Mesendoderm (in vitro differentiated cells): ENCODE results near the gene KLC1.

Experiments
- DNase-seq: peaks from one replicate; pipeline ENCODE4 v3.0.0; 2013
- H2AK5ac ChIP-seq: 2 replicates; pipeline ENCODE4 v1.6.1; 2013; ENCODE audit warnings: low read length, inconsistent platforms
- H2BK120ac ChIP-seq: 2 replicates; pipeline ENCODE4 v1.6.1; 2013; ENCODE audit warnings: low read depth, mild to moderate bottlenecking, low read length, moderate library complexity, mixed read lengths
- H2BK15ac ChIP-seq: replicated peaks from 2 replicates; pipeline ENCODE4 v1.6.1; 2013; ENCODE audit warnings: low read depth, mild to moderate bottlenecking, moderate library complexity
- H2BK5ac ChIP-seq: 2 replicates; pipeline ENCODE4 v1.6.1; 2013; ENCODE audit warnings: low read length, inconsistent platforms
- H3K18ac ChIP-seq: 2 replicates; pipeline ENCODE4 v1.6.1; 2013; ENCODE audit warnings: mild to moderate bottlenecking, low read length, mixed read lengths
- H3K23ac ChIP-seq: one replicate; pipeline ENCODE4 v1.6.1; 2013; ENCODE audit warnings: low read length
- H3K27ac ChIP-seq: 2 replicates; pipeline ENCODE4 v1.5.1; 2013; ENCODE audit warnings: low read depth, mild to moderate bottlenecking, inconsistent platforms, low read length, moderate library complexity
- H3K27me3 ChIP-seq: 2 replicates; pipeline ENCODE4 v1.6.1; 2013; ENCODE audit warnings: low read length, control low read depth, mild to moderate bottlenecking, inconsistent platforms; ENCODE audit not compliant: insufficient read depth, poor library complexity
- H3K36me3 ChIP-seq: 2 replicates; pipeline ENCODE4 v1.6.1; 2013; ENCODE audit warnings: low read length, inconsistent platforms; ENCODE audit not compliant: control insufficient read depth, insufficient read depth
- H3K4ac ChIP-seq: one replicate; pipeline ENCODE4 v1.6.1; 2013; ENCODE audit warnings: low read depth, mild to moderate bottlenecking, low read length, moderate library complexity
- H3K4me1 ChIP-seq: 2 replicates; pipeline ENCODE4 v1.6.1; 2013; ENCODE audit warnings: low read depth, low read length, inconsistent platforms; ENCODE audit not compliant: control insufficient read depth
- H3K4me2 ChIP-seq: 2 replicates; pipeline ENCODE4 v1.6.1; 2013; ENCODE audit warnings: low read length
- H3K4me3 ChIP-seq: 2 replicates; pipeline ENCODE4 v1.5.1; 2013; ENCODE audit warnings: mild to moderate bottlenecking, low read length
- H3K56ac ChIP-seq: one replicate; pipeline ENCODE4 v1.6.1; 2013; ENCODE audit warnings: low read length
- H3K79me1 ChIP-seq: 2 replicates; pipeline ENCODE4 v1.6.1; 2013; ENCODE audit warnings: low read length, inconsistent platforms
- H3K79me2 ChIP-seq: 2 replicates; pipeline ENCODE4 v1.6.1; 2013; ENCODE audit warnings: mild to moderate bottlenecking, low read length; ENCODE audit not compliant: control insufficient read depth, insufficient read depth
- H3K9ac ChIP-seq: 2 replicates; pipeline ENCODE4 v1.6.1; 2013; ENCODE audit warnings: low read length, inconsistent platforms
- H4K5ac ChIP-seq: one replicate; pipeline ENCODE4 v1.6.1; 2013; ENCODE audit warnings: low read length
- H4K8ac ChIP-seq: one replicate; pipeline ENCODE4 v1.6.1; 2013; ENCODE audit warnings: low read depth, mild to moderate bottlenecking, control low read depth, low read length, moderate library complexity
- WGBS: extraction: QIAGEN DNeasy Blood & Tissue Kit; methylation state at CpG from one replicate; pipeline ENCODE4 v1.1.7; 2013; ENCODE audit warnings: low lambda C conversion rate, missing lambda C conversion rate; ENCODE audit not compliant: insufficient coverage; ENCODE audit errors: extremely low coverage; 5-methylcytosine and 5-hydroxymethylcytosine counted together

The KLC1 gene

DNA sequence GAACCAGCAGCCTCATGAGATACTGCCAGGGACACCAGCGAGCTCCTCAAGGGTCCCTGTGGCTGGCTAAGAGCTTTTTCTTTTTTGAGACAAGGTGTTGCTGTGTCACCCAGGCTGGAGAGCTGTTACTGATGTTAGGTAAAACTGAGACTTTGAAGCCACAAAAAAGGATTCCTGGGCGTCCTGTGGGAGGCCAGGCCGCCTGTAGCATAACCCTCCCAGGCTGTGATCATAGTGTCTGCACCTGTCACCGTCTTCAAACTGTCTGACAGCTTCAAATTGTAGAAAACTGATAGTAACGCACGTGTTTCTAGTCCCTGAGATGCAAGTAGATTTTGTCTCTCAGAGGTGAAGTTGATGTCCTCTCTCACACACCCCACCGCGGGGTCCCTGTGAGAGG is 90.7 kb downstream of the KLC1 start:
- Histone ChIP-seq H2BK15ac (no peak overlapping the region), H3K9ac (no peak overlapping the region), H3K4me2 (no peak overlapping the region), H2BK5ac (no peak overlapping the region), H3K4me1 (no peaks in the 10 kb centered on the region), H3K27me3 (no peaks in the 10 kb centered on the region), H3K79me2 (peaks cover 28% of the 10 kb centered on the region), H3K79me1 (peaks cover 25% of the 10 kb centered on the region), H3K4ac (no peak overlapping the region), H3K36me3 (no peaks in the 10 kb centered on the region), H3K18ac (no peak overlapping the region), H4K8ac (no peak overlapping the region), H3K27ac (no peak overlapping the region), H2BK120ac (no peak overlapping the region), H2AK5ac (no peak overlapping the region), H3K23ac (no peak overlapping the region), H4K5ac (no peak overlapping the region), H3K4me3 (no peak overlapping the region), H3K56ac (no peak overlapping the region)
- WGBS: no CpG with 5 or more reads among the region's 8 CpGs
- DNase-seq: no peak

- no CpG with 5 or more reads among the region's 26 CpGs for WGBS
Observed at GRCh38 chr14:103721334-103722120, 92.5 kb downstream of the KLC1 start.

GRCh38 chr14:103723748-103724081 is 94.7 kb downstream of the KLC1 start:
- Histone ChIP-seq H3K27me3 (no peaks in the 10 kb centered on the region), H3K56ac (no peak overlapping the region), H3K4ac (no peak overlapping the region), H2BK120ac (no peak overlapping the region), H3K4me3 (no peak overlapping the region), H2BK15ac (no peak overlapping the region), H3K27ac (no peak overlapping the region), H4K8ac (no peak overlapping the region), H3K23ac (no peak overlapping the region), H2BK5ac (no peak overlapping the region), H3K79me1 (peaks cover 19% of the 10 kb centered on the region), H2AK5ac (no peak overlapping the region), H4K5ac (no peak overlapping the region), H3K36me3 (no peaks in the 10 kb centered on the region), H3K9ac (no peak overlapping the region), H3K18ac (no peak overlapping the region), H3K79me2 (peaks cover 11% of the 10 kb centered on the region), H3K4me2 (no peak overlapping the region), H3K4me1 (no peaks in the 10 kb centered on the region)
- no peak for DNase-seq
- no CpG with 5 or more reads among the region's 7 CpGs for WGBS

More at GRCh38 chr14:103721334-103722120, 92.5 kb downstream of the KLC1 start:
- peaks cover 29% of the 10 kb centered on the region for H3K79me1 ChIP-seq
- no peak overlapping the region for H2BK15ac ChIP-seq
- no peaks in the 10 kb centered on the region for H3K4me1 ChIP-seq
- H3K79me2 ChIP-seq: peaks cover 27% of the 10 kb centered on the region
- H3K36me3 ChIP-seq: no peaks in the 10 kb centered on the region
- H3K4ac ChIP-seq: no peak overlapping the region
- no peaks in the 10 kb centered on the region for H3K27me3 ChIP-seq
- H3K4me3 ChIP-seq: no peak overlapping the region
- no peak overlapping the region for H3K23ac ChIP-seq
- H3K56ac ChIP-seq: no peak overlapping the region
- no peak overlapping the region for H3K27ac ChIP-seq
- no peak overlapping the region for H3K4me2 ChIP-seq
- no peak overlapping the region for H3K9ac ChIP-seq
- H4K5ac ChIP-seq: no peak overlapping the region
- no peak overlapping the region for H3K18ac ChIP-seq
- no peak for DNase-seq
- no peak overlapping the region for H2AK5ac ChIP-seq
- H2BK120ac ChIP-seq: no peak overlapping the region
- no peak overlapping the region for H2BK5ac ChIP-seq
- no peak overlapping the region for H4K8ac ChIP-seq

GRCh38 chr14:103724116-103724515 is 95.1 kb downstream of the KLC1 start:
- H2BK5ac ChIP-seq: no peak overlapping the region
- H3K36me3 ChIP-seq: no peaks in the 10 kb centered on the region
- H3K27ac ChIP-seq: no peak overlapping the region
- H2AK5ac ChIP-seq: no peak overlapping the region
- no peak overlapping the region for H4K8ac ChIP-seq
- no peak overlapping the region for H3K4me3 ChIP-seq
- H3K18ac ChIP-seq: no peak overlapping the region
- no peak overlapping the region for H3K4me2 ChIP-seq
- no peaks in the 10 kb centered on the region for H3K27me3 ChIP-seq
- no peak overlapping the region for H2BK15ac ChIP-seq
- no peak overlapping the region for H3K56ac ChIP-seq
- H4K5ac ChIP-seq: no peak overlapping the region
- H2BK120ac ChIP-seq: no peak overlapping the region
- H3K23ac ChIP-seq: no peak overlapping the region
- H3K79me2 ChIP-seq: peaks cover 9% of the 10 kb centered on the region
- DNase-seq: no peak
- H3K4ac ChIP-seq: no peak overlapping the region
- no peak overlapping the region for H3K9ac ChIP-seq
- WGBS: no CpG with 5 or more reads among the region's 20 CpGs
- H3K79me1 ChIP-seq: peaks cover 19% of the 10 kb centered on the region
- no peaks in the 10 kb centered on the region for H3K4me1 ChIP-seq

DNA sequence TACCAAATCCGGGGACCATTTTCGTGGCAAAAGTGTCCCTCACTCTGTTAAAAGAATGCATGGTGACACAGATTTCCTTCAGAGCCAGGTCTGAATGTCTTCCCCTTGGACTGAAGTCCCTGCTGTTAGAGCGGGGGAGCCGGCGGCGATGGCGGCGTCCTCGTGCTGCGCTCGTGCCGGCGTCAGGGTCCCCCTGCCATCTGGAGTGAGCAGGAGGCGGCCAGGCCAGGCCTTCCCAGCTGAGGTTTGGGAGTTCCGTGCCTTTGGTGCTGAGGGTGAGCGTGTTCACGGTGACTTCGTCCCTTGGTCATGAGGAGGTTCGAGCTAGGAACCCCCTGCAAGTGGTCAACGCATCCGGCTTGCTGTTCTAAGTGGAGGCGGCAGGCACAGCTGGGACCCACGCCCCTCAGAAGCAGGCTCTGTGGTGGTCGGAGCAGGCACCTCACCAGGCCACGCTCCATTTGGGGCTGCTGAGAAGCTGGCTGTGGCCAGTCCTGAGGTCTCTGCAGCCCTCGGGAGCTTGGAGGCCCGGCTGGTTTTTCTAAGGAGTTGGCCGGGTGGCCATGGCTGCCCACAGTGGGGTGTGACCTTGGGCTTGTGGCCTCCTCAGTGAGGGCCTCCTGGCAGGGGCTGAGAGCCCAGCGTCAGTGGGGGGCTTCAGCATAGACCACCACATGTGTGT is 96.1 kb downstream of the KLC1 start:
- Histone ChIP-seq H4K8ac (no peak overlapping the region), H3K56ac (no peak overlapping the region), H2BK120ac (no peak overlapping the region), H3K27me3 (no peaks in the 10 kb centered on the region), H4K5ac (no peak overlapping the region), H3K79me1 (peaks cover 17% of the 10 kb centered on the region), H3K23ac (no peak overlapping the region), H2BK5ac (no peak overlapping the region), H3K4me3 (no peak overlapping the region), H3K36me3 (no peaks in the 10 kb centered on the region), H3K4ac (no peak overlapping the region), H2BK15ac (no peak overlapping the region), H3K9ac (no peak overlapping the region), H3K27ac (no peak overlapping the region), H3K4me2 (no peak overlapping the region), H3K79me2 (peaks cover 9% of the 10 kb centered on the region), H3K4me1 (no peaks in the 10 kb centered on the region), H3K18ac (no peak overlapping the region), H2AK5ac (no peak overlapping the region)
- no CpG with 5 or more reads among the region's 29 CpGs for WGBS
- no peak for DNase-seq
